Epithelial cell of esophagus (primary cell): ENCODE data around the gene IGSF9B.

Experiments used
- DNase-seq: peaks from one replicate; pipeline ENCODE4 v3.0.0; 2010; ENCODE audit warnings: low read depth
- H3K4me3 ChIP-seq: 2 replicates; pipeline ENCODE4 v1.5.1; 2011; ENCODE audit warnings: mild to moderate bottlenecking, low read length, control low read depth
- TF ChIP-seq, protein P1 (sequence below): IDR thresholded peaks from 2 replicates; pipeline ENCODE4 v1.5.1; 2011; ENCODE audit warnings: low read depth, mild to moderate bottlenecking, low read length, control low read depth, inconsistent platforms; ENCODE audit not compliant: insufficient read depth; ENCODE audit errors: missing control alignments

Gene IGSF9B

DNA sequence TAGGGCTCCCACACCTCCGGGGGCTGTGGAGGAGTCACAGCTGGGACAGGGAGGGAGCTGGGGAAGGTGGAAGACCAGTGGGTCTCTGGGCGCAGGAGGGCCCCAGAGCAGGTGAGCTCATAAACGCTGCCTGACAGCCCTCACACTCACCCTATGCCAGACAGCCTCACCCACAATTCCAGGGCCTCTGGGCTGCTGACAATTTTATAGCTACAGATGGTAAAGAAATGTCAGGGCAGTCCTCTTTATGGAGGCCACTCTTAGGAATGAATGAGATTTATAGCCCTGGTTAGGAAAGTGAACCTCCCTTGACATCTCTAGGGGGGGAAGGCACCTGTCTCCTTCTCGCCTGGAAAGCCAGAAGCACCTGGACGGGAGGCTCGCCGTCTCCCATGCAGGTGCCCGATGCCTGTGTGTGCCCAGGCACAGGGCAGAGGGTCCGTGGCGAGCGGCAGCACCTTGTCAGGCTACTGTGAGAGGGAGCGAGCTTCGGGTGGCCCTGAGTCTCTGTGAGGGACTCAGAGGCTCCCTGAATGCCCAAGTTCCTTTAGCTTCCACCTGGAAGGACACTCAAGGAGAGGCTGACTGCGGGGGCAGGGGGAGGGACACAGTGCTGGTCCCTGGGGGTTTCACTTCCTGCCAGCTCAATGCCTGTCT lies 39.9 kb downstream of the IGSF9B start:
- no peak for DNase-seq
- no peak overlapping the region for H3K4me3 ChIP-seq
- TF ChIP-seq, protein P1, sequence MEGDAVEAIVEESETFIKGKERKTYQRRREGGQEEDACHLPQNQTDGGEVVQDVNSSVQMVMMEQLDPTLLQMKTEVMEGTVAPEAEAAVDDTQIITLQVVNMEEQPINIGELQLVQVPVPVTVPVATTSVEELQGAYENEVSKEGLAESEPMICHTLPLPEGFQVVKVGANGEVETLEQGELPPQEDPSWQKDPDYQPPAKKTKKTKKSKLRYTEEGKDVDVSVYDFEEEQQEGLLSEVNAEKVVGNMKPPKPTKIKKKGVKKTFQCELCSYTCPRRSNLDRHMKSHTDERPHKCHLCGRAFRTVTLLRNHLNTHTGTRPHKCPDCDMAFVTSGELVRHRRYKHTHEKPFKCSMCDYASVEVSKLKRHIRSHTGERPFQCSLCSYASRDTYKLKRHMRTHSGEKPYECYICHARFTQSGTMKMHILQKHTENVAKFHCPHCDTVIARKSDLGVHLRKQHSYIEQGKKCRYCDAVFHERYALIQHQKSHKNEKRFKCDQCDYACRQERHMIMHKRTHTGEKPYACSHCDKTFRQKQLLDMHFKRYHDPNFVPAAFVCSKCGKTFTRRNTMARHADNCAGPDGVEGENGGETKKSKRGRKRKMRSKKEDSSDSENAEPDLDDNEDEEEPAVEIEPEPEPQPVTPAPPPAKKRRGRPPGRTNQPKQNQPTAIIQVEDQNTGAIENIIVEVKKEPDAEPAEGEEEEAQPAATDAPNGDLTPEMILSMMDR, result no peak

DNA sequence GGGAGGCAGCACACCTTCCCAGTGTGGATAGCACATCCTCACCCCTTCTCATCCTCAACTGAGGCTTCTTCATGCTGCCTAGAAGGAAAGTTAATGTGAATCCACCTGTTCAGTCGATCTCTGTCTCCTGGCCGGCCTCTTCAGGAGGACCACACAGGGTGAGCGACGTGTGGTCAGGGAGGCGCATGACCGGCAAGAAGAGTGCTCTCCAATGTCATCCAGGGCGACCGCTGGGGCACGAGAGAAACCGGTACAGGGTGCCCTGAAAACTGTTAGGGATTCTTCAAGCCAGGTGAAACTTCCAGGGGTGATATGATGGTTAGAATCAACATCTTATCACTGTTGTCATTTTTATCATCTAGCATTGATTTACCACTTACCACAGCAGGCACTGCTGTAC lies 43.0 kb downstream of the IGSF9B start:
- TF ChIP-seq, protein P1, result no peak
- H3K4me3 ChIP-seq, result no peak overlapping the region
- no peak for DNase-seq

DNA sequence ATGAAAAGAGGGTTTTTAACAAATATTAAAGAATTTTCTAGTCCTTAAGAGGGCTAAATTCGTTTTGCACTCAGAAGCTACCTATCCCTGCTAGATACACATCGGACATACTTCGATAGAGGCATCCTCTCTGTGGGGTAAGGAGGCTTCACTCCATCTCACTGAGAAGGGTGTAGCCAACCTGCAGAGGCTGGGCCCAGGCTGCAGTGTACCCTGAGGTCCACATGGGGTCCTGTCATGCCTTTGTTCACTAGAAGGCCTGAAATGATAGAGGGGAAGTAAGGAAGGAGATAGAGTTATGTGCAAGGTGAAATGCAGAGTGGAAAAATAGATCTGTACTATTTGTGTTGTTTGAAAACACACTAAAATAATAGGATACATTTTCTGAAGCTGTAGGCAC lies 45.6 kb downstream of the IGSF9B start:
- no peak for DNase-seq
- TF ChIP-seq, protein P1, result no peak
- no peak overlapping the region for H3K4me3 ChIP-seq

DNA sequence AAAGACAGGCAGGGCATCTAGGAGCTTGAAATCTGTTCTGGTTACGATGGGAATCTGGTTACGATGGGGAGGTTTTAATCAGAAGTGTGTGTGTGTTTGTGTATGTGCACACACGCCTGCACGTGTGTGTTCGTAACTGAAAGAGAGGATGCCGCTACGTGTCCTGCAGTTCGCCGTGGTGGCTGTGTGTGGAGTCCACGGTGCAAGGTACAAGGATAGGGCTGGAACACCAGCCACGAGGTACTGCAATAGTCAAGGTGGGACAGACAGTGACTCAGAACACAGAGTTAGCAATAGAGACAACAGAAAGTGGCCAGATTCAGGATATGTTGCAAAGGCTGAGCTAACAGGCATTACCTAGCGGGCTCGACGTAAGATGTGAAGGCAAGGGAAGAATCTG lies 46.7 kb downstream of the IGSF9B start:
- TF ChIP-seq, protein P1, result no peak
- no peak for DNase-seq
- no peak overlapping the region for H3K4me3 ChIP-seq

DNA sequence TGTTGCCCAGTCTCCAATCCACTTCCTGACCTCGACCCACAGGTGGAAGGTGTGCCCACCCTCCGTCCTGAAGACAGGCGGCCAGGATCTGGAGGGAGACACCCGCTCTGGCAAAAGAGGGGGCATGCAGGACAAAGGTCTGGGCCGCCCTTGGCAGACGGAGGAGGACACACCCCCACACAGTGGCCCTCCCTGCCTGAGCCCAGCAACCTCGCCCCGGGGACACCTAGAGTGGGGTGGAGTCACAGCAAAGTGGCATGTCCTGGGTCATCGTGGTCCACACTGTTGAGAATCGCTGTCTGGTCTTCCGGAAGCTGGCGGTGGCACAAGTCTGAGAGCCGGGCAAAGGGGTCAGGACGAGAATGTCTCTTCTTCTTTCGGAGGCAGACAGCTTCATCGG lies 47.9 kb downstream of the IGSF9B start:
- no peak for DNase-seq
- TF ChIP-seq, protein P1, result no peak
- no peak overlapping the region for H3K4me3 ChIP-seq

DNA sequence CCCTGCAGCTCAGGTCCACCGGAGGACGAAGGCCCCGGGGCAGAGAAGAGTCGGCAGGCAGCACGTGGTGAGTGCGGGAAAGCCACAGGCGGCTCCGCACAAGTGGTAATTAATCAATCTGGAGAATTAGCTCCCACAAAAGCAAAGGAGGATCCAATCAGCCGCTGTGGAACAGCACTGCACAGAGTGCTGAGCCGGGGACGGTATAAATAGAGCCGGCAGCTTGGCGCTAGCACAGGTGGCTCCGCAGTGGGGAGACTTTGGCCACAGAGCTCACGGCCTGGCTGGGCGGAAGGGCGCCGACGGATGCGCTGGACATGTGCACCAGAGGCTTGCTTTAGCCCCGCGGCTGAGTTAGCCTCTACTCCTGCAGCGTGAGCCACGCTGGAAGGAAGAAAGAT lies 48.9 kb downstream of the IGSF9B start:
- H3K4me3 ChIP-seq, result no peak overlapping the region
- no peak for DNase-seq
- TF ChIP-seq, protein P1, result no peak

DNA sequence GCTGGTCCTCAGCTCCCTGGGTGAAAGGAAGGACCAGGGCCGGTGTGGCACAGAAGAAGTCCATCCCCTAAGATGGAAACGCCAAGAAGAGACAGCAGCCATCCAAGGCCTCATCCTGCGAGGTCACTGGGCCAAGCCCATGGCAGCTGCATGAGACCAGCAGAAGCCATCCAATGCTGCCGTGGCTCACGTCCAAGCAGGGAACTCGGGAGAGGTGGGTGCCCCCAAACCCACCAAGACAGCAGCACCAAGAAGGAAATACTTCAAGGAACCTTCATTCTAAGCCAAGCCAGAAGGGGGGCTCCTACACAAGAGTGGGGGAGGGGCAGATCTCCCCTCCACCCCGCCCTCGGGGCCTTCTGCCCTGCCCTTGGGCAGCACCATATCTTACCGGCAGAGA lies 49.6 kb downstream of the IGSF9B start:
- DNase-seq, result no peak
- TF ChIP-seq, protein P1, result no peak
- H3K4me3 ChIP-seq, result no peak overlapping the region
